Colon (tissue), 2 donors: Measurements from ENCODE around the gene DNALI1.

Source experiments
- FAIRE-seq: peaks from 2 replicates; lab custom pipeline; 2012; peaks lifted over from hg19 to GRCh38; lab: Jason Lieb, UNC
- donor health status: control.
- donor health status: control.

Gene DNALI1

GRCh38 chr1:37602750-37603694 lies 46.3 kb downstream of the DNALI1 start:
- no peak for FAIRE-seq

- no peak for FAIRE-seq
Measured at GRCh38 chr1:37605061-37605650, 48.4 kb downstream of the DNALI1 start.

DNA sequence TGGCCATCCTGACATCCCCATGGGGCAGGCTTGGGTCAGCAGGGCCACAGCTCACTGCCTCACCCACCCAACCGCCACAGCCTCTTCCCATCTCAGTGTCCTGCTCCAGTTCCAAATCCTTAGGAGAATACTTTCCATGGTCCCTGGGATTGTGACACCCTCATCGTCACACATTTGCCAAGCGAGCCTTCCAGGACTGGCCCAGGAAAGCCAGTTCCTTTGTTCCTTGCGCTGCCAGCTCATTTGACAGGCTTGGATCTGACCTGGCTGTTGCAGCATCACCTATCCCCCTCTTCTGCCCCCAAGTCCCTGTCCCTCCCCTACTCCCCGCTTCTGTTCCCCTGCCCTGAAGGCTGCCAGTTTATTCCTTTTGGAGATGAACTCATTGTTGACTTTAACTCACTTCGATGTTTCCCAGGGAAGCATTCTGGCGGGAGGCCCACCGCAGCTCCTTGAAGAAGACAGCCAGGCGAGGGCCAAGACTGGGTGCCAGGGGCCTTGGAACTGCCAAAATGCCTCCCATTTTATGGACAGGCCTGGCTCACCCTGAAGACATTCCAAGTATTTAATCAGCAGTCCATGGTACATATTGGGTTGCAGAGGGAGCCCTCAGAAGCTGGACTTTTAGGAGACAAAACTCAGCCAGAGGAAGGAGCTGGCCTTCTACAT lies 49.2 kb downstream of the DNALI1 start:
- no peak for FAIRE-seq

GRCh38 chr1:37606481-37607263 lies 49.9 kb downstream of the DNALI1 start:
- FAIRE-seq: no peak

GRCh38 chr1:37609002-37609401 lies 52.3 kb downstream of the DNALI1 start:
- FAIRE-seq: no peak

DNA sequence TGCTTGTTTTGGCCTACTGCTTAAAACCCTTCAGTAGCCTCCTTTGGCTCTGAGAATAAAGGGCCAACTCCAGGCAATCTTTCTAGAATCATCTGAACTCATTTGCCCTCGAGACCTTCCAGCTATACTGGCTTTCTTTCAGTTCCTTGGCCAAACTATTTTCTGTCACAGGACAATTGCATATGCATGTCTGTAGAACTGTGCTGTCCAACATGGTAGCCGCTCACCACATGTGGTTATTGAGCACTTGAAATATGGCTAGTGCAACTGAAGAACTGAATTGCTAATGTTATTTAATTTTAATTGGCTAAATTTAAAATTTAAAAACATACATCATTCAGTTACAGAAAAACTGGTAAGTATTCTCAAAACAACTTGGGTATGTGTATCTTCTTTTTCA lies 53.3 kb downstream of the DNALI1 start:
- FAIRE-seq: no peak

DNA sequence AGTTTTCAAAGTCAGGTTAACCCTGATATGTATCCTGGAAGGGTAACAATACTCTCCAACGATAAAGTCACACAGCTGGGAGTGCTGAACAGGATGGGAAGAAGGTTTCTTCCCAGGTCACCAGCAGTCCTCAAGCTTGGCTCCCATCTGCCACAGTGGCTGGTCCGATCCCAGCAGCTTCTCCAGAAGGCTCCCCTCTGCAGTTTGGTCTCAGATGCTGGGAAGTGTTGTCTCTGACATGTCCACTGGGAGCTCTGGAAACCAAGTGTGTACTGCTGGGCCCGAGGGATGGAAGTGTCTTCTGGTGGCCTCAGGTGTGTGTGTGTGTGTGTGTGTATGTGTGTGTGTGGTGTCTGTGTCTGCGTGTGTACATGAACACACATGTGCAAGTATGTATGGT lies 55.4 kb downstream of the DNALI1 start:
- no peak for FAIRE-seq

DNA sequence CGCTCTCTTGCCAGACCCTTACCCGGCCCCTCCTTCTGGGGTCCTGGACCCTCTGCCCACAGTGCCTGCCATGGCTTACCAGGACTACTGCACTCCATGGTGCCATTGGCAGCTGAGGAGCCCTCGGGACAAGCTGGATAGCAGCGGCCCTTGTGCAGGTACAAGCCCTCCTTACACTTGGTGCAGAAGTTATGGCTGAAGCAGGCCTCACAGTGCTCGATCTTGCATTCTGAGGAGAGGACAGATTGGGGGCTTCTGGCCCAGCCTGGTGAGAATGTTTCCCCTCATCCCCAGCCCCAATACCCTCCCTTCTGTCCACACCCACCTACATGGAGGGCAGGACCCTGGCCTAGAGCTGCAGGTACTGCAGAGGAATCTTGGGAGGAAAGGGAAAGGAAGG lies 57.4 kb downstream of the DNALI1 start:
- FAIRE-seq: no peak

DNA sequence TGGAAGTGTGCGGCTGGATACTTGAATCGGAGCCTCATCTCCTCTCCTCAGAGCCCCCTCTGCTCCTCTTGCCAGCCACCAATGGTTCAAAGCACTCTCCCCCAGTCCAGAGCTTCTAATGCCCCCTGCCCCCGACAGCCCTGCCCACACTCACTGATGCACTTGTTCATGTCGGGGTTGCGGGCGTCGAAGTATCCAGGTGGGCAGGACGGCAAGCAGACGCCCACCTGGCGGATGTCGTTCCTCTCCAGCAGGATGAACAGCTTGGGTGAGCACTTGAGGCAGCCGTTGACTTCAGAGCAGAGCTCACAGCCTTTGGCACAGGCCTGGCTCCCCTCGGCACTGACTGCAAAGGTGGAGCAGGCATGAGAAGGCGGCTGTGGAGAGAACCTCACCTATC lies 59.6 kb downstream of the DNALI1 start:
- no peak for FAIRE-seq
